NT2/D1 (cell line): Measurements from ENCODE around the gene PPP1R3G.

Source experiments
- SUZ12 ChIP-seq: IDR thresholded peaks from 2 replicates; pipeline ENCODE4 v1.6.1; 2011; ENCODE audit not compliant: insufficient read length, insufficient read depth; ENCODE audit errors: extremely low read depth
- YY1 ChIP-seq: IDR thresholded peaks from 2 replicates; pipeline ENCODE4 v1.6.1; 2011; ENCODE audit not compliant: insufficient read length, insufficient read depth
- ZNF274 ChIP-seq: IDR thresholded peaks from 2 replicates; pipeline ENCODE4 v1.6.1; 2011; ENCODE audit warnings: mild to moderate bottlenecking, low read depth, low read length

DNA sequence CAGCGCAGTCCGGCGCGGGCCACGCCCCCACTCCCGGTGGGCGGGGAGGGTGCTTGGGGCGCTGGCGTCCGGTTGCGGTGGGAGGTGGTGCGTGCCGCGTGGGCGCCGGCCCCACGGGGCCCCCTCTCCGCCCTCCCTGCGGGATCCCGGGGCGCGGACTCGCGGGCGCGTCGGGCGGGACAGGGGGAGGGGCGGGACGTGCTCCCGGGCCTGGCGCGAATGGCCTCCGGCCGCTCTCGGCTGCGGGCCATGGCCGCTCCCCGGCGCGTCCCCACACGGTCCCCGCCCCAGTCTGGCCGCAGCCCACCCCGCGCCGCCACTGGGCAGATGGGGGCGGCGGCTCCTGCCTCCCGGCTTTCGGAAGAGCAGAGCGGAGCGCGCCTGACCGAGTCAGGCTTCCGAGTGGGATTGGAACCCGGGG lies 771 bp upstream of the PPP1R3G start:
- TF ChIP-seq YY1 (no peak), ZNF274 (no peak), SUZ12 (no peak)
